ENCODE data around the gene TCHP. TPM values are rescaled to one million over a fixed set of nuclear protein-coding genes. Genes with fewer than 3 reads are reported as not detected.
A peak's percentile ranks its signal among the peaks of the same experiment; 100 is the strongest.

TCHP gene
- total RNA-seq, 6 experiments from 2014 or later, result 4.9 to 8.8 (median 6.8) TPM

DNA sequence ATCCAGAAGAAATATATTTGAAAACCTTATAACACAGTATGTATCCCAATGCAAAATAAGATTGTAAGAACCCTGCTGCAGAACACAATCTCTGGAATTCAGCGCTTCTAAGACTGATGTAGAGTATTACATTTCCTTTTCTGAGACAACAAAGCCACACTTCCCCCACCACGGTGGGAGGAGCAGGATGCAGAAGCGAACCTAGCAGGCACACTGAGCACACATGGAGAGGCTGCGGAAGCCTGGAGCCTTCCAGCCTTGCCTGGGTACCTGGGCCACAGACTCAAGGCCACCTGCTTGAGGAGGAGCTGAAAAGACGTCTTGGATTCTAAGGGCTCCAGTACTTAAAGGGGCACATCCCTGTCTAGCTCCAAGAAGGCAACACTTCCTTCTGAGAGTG lies 46.4 kb downstream of the TCHP start:
- no peak for DNase-seq
- H3K27ac ChIP-seq, result peak overlapping the region in 1 of 3 donors; percentile 82
- peaks cover 0 to 57% (median 19%) of the 10 kb centered on the region in 4 donors for H3K4me1 ChIP-seq
- intact Hi-C loops (cut with DNase I), result no loop called here
- ATAC-seq, result peak in 2 of 4 donors; percentile 13 to 43
- H3K36me3 ChIP-seq, result peaks cover 0 to 23% (median 3%) of the 10 kb centered on the region in 4 donors
- no peak for TF ChIP-seq POLR2A (IDR thresholded peaks at IDR 0.05)
- TF ChIP-seq, protein P1, sequence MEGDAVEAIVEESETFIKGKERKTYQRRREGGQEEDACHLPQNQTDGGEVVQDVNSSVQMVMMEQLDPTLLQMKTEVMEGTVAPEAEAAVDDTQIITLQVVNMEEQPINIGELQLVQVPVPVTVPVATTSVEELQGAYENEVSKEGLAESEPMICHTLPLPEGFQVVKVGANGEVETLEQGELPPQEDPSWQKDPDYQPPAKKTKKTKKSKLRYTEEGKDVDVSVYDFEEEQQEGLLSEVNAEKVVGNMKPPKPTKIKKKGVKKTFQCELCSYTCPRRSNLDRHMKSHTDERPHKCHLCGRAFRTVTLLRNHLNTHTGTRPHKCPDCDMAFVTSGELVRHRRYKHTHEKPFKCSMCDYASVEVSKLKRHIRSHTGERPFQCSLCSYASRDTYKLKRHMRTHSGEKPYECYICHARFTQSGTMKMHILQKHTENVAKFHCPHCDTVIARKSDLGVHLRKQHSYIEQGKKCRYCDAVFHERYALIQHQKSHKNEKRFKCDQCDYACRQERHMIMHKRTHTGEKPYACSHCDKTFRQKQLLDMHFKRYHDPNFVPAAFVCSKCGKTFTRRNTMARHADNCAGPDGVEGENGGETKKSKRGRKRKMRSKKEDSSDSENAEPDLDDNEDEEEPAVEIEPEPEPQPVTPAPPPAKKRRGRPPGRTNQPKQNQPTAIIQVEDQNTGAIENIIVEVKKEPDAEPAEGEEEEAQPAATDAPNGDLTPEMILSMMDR (IDR thresholded peaks at IDR 0.05), result no peak
- no peaks in the 10 kb centered on the region for H3K9me3 ChIP-seq
- no peak overlapping the region for H3K4me3 ChIP-seq
- WGBS (ENCODE audit: insufficient coverage, low coverage, low lambda C conversion rate, missing lambda C conversion rate), result 64% methylated on average over 5 of the region's 5 CpGs
- H3K27me3 ChIP-seq, result no peaks in the 10 kb centered on the region

DNA sequence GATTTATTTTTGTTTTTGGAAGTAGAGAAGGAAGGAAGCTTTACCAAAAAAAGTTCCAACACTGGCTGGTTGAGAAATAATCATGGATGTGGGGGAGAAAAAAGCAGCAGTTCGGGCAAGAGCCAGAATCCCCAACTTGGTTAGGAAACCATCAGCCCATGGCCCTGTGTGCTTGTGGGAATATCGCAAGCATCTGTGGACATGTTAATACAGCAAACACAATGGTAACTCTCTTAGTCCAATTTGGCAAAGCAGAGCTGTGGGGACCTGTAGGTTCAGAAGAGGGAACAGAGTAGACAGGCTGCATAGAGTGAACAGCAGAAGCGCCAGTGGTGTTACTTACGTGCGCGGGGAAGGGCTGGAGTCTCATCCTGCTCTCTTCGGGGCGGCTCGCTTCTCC lies 46.8 kb downstream of the TCHP start:
- DNase-seq (no peak), ATAC-seq (no peak)
- H3K27ac ChIP-seq, result peak overlapping the region in 2 of 3 donors; percentile 69 to 82
- no peaks in the 10 kb centered on the region for H3K9me3 ChIP-seq
- intact Hi-C loops (cut with DNase I), result no loop called here
- H3K4me3 ChIP-seq, result no peak overlapping the region
- WGBS (ENCODE audit: insufficient coverage, low coverage, low lambda C conversion rate, missing lambda C conversion rate), result 50% methylated on average over 1 of the region's 9 CpGs
- H3K4me1 ChIP-seq, result peaks cover 0 to 57% (median 19%) of the 10 kb centered on the region in 4 donors
- no peak for TF ChIP-seq POLR2A (IDR thresholded peaks at IDR 0.05)
- TF ChIP-seq, protein P1 (IDR thresholded peaks at IDR 0.05), result no peak
- H3K36me3 ChIP-seq, result peaks cover 0 to 27% (median 4%) of the 10 kb centered on the region in 4 donors
- H3K27me3 ChIP-seq, result no peaks in the 10 kb centered on the region

DNA sequence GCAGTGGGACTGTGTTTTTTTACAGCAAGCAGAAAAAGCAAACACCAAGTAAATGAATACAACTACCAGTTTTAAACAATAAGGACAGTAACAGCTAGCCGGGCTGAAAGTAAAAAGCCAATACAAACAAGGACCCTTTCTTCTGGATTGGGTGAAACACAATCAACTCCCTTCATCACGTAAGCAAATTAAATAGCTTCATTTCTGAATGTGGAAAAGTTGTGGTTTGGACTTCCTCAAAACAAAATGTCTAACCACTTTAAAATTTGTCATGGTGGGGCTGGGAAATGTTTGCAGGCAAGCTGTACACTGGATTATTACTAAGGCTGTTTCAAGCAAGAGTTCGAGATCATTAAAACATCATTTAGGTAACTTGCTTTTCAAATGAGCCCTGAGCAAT lies 47.4 kb downstream of the TCHP start:
- peaks cover 0 to 33% (median 7%) of the 10 kb centered on the region in 4 donors for H3K36me3 ChIP-seq
- WGBS (ENCODE audit: insufficient coverage, low coverage, low lambda C conversion rate, missing lambda C conversion rate), result 43% methylated on average over 3 of the region's 3 CpGs
- peaks cover 0 to 59% (median 19%) of the 10 kb centered on the region in 4 donors for H3K4me1 ChIP-seq
- ATAC-seq (no peak), DNase-seq (no peak)
- H3K4me3 ChIP-seq, result no peak overlapping the region
- H3K9me3 ChIP-seq, result no peaks in the 10 kb centered on the region
- no peak for TF ChIP-seq POLR2A (IDR thresholded peaks at IDR 0.05)
- TF ChIP-seq, protein P1 (IDR thresholded peaks at IDR 0.05), result no peak
- intact Hi-C loops (cut with DNase I), result no loop called here
- peak overlapping the region; percentile 32 to 82 (median 69) for H3K27ac ChIP-seq
- H3K27me3 ChIP-seq, result no peaks in the 10 kb centered on the region

DNA sequence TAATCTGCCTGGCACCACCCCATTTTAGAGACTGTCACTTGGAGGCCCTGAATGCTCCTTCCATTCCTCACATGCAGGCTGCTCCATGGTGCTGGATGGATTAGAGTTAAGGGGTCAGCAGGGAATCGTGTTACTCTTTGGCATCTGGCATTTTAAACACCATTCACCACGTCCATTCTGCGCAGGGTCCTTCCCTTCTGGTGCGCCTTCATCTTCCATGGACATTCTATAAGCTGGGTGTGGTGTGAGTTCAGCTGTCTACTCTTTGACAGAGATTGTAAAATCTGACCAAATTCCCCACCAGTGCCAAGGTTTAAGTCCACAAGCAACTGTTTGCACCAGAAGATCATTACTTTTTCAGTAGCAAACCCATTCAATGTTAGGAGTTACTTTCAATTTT lies 48.3 kb downstream of the TCHP start:
- no peak for DNase-seq
- Histone ChIP-seq H3K27ac (peak overlapping the region; percentile 32 to 82 (median 69)), H3K4me1 (peaks cover 0 to 67% (median 19%) of the 10 kb centered on the region in 4 donors), H3K4me3 (no peak overlapping the region), H3K27me3 (no peaks in the 10 kb centered on the region), H3K36me3 (peaks cover 0 to 40% (median 10%) of the 10 kb centered on the region in 4 donors), H3K9me3 (no peaks in the 10 kb centered on the region)
- 44% methylated on average over 2 of the region's 4 CpGs for WGBS (ENCODE audit: insufficient coverage, low coverage, low lambda C conversion rate, missing lambda C conversion rate)
- TF ChIP-seq, protein P1 (IDR thresholded peaks at IDR 0.05), result no peak
- TF ChIP-seq POLR2A (IDR thresholded peaks at IDR 0.05), result no peak
- ATAC-seq, result peak; percentile 20 to 46 (median 34)
- intact Hi-C loops (cut with DNase I), result no loop called here
